ENCODE results near the gene ANKRD44.

DNA sequence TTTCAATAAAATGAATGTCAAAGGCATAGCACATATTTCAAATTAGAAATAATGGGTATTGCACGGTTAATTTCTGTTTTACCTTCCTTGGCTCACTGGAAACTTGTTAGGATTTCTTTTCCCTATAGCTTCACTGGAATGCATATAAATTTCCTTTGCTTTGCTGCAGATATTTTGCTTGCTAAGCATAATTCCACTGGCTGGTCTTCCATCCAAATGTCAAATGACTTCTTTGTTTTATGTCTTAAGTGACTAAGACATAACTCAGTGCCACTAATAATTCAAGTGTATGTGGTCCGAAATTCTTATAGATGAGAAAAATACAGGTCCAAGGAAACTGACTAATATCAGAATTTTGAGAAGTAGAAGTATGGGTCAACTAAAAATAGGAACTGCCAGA is 201.3 kb downstream of the ANKRD44 start:
- TF ChIP-seq, protein P1, sequence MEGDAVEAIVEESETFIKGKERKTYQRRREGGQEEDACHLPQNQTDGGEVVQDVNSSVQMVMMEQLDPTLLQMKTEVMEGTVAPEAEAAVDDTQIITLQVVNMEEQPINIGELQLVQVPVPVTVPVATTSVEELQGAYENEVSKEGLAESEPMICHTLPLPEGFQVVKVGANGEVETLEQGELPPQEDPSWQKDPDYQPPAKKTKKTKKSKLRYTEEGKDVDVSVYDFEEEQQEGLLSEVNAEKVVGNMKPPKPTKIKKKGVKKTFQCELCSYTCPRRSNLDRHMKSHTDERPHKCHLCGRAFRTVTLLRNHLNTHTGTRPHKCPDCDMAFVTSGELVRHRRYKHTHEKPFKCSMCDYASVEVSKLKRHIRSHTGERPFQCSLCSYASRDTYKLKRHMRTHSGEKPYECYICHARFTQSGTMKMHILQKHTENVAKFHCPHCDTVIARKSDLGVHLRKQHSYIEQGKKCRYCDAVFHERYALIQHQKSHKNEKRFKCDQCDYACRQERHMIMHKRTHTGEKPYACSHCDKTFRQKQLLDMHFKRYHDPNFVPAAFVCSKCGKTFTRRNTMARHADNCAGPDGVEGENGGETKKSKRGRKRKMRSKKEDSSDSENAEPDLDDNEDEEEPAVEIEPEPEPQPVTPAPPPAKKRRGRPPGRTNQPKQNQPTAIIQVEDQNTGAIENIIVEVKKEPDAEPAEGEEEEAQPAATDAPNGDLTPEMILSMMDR (conservative IDR thresholded peaks at IDR 0.05; ENCODE audit: low read depth, low read length), result no peak
- TF ChIP-seq EZH2 (IDR thresholded peaks at IDR 0.05; ENCODE audit: low read length, unreplicated experiment) (no peak), EZH2phosphoT487 (IDR thresholded peaks at IDR 0.05; ENCODE audit: borderline replicate concordance, low read length) (no peak)

Data from PC-3 (cell line).